ENCODE measurements around the gene PRDX4.

DNA sequence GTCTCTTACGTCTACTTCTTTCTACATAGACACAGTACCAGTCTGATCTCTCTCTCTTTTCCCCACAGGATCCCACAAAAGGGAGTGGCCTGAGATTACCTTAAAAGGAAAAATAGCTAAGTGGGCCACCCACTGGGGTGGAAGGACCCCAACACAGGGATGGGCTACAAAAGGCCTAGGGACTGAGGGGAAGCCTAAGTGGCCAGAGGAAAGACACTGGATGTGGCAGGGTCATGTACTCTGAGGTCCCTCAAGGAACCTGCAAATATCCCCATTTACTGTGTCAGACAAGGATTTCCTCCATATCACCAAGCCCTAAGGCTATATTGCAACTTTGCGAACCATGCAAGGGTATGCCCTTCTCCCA, 6.5 kb upstream of the PRDX4 start:
- TF ChIP-seq CTCF (IDR thresholded peaks at IDR 0.05) (no peak), POLR2A (IDR thresholded peaks at IDR 0.05) (no peak)
